Hepatocyte (in vitro differentiated cells): ENCODE measurements around the gene WT1. TPM values are rescaled to one million over a fixed set of nuclear protein-coding genes. Genes with fewer than 3 reads are reported as not detected.

Experiments used
- DNase-seq: peaks from one replicate; pipeline ENCODE4 v3.0.0-alpha.2; 2016; ENCODE audit warnings: low spot score
- H2AFZ ChIP-seq: fragments of 200-600 bp; sonication (generic); 2 replicates; pipeline ENCODE4 v1.6.0; 2016; ENCODE audit warnings: antibody characterized with exemption, mild to moderate bottlenecking
- H3K27ac ChIP-seq: fragments of 200-600 bp; sonication (generic); 2 replicates; pipeline ENCODE4 v1.5.1; 2016; ENCODE audit warnings: mild to moderate bottlenecking
- H3K27me3 ChIP-seq: fragments of 200-600 bp; sonication (generic); 2 replicates; pipeline ENCODE4 v1.6.1; 2016
- H3K36me3 ChIP-seq: fragments of 200-600 bp; sonication (generic); replicated peaks from 2 replicates; pipeline ENCODE4 v1.5.1; 2016; ENCODE audit warnings: low read depth; ENCODE audit not compliant: insufficient read depth
- H3K4me1 ChIP-seq: fragments of 200-600 bp; sonication (generic); 2 replicates; pipeline ENCODE4 v1.5.1; 2016; ENCODE audit warnings: mild to moderate bottlenecking, moderate library complexity; ENCODE audit not compliant: insufficient read depth
- H3K4me2 ChIP-seq: fragments of 200-600 bp; sonication (generic); 2 replicates; pipeline ENCODE4 v1.6.0; 2016
- H3K4me3 ChIP-seq: fragments of 200-600 bp; sonication (generic); 2 replicates; pipeline ENCODE4 v1.5.1; 2016; ENCODE audit warnings: mild to moderate bottlenecking
- H3K79me2 ChIP-seq: fragments of 200-600 bp; sonication (generic); 2 replicates; pipeline ENCODE4 v1.6.0; 2017; ENCODE audit warnings: mild to moderate bottlenecking
- H3K9me2 ChIP-seq: fragments of 200-600 bp; sonication (generic); replicated peaks from 2 replicates; pipeline ENCODE4 v1.6.0; 2017; ENCODE audit warnings: mild to moderate bottlenecking; ENCODE audit not compliant: insufficient read depth
- H3K9me3 ChIP-seq: fragments of 200-600 bp; sonication (generic); 2 replicates; pipeline ENCODE4 v1.5.1; 2016; ENCODE audit warnings: low read depth, mild to moderate bottlenecking
- H4K20me1 ChIP-seq: fragments of 200-600 bp; sonication (generic); 2 replicates; pipeline ENCODE4 v1.6.0; 2016; ENCODE audit warnings: mild to moderate bottlenecking; ENCODE audit not compliant: insufficient read depth, poor library complexity, severe bottlenecking
- EZH2 ChIP-seq: fragments of 200-600 bp; sonication (generic); IDR thresholded peaks from 2 replicates; pipeline ENCODE4 v1.6.1; 2016; ENCODE audit warnings: antibody characterized with exemption, mild to moderate bottlenecking, borderline replicate concordance
- EZH2phosphoT487 ChIP-seq: fragments of 200-600 bp; sonication (generic); IDR thresholded peaks from one replicate; pipeline ENCODE4 v1.6.1; 2018; ENCODE audit warnings: antibody characterized with exemption, mild to moderate bottlenecking, low read depth, moderate library complexity; ENCODE audit not compliant: unreplicated experiment, severe bottlenecking
- WGBS: methylation state at CpG from one replicate; pipeline ENCODE4 v1.1.6; 2016; ENCODE audit warnings: low lambda C conversion rate; ENCODE audit errors: missing lambda C conversion rate; 5-methylcytosine and 5-hydroxymethylcytosine counted together
- polyA plus RNA-seq: library from polyadenylated mRNA; unstranded; fragments of >200 nt; fragmentation: Nextera tagmentation; extraction: Ambion mirVana; gene quantifications from 2 replicates; pipeline ENCODE4 v1.2.1, GENCODE V29; 2016
- total RNA-seq: library from RNA; depleted of rRNA; stranded (reverse); fragments of >200 nt; gene quantifications from 2 replicates; pipeline ENCODE4 v1.2.3, GENCODE V29; 2014
- TF ChIP-seq, protein P1 (sequence below): fragments of 200-600 bp; sonication (generic); IDR thresholded peaks from 2 replicates; pipeline ENCODE4 v1.5.1; 2016; ENCODE audit warnings: antibody characterized with exemption, mild to moderate bottlenecking; ENCODE audit not compliant: poor library complexity

WT1 gene
- total and polyA plus RNA-seq, 2 experiments from 2014 or later, result 0.37 to 0.47 TPM

DNA sequence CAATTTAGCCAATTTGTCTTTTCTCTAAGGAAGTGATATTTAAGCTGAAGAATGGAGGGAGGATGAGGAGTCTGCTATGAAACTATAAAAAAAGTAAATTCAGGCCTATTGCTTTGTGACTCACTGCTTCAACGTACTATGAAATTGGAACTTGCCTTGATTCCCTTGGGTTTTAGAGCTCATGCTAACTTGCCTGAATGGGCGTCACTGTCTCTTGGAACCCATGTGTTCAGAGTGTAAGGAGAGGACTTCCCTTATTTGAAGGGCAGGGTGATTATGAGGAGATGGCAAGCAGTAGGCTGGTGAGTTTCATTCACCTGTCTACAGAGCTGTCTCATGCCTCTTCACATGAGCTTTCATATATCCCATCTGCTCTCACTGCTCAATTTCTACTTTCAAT, 28.7 kb upstream of the WT1 start:
- Histone ChIP-seq H3K79me2 (no peaks in the 10 kb centered on the region), H3K4me2 (no peak overlapping the region), H3K27me3 (no peaks in the 10 kb centered on the region), H3K9me2 (no peaks in the 10 kb centered on the region), H3K27ac (no peak overlapping the region), H3K4me3 (no peak overlapping the region), H3K4me1 (no peaks in the 10 kb centered on the region), H3K9me3 (no peaks in the 10 kb centered on the region), H3K36me3 (no peaks in the 10 kb centered on the region), H2AFZ (no peak overlapping the region), H4K20me1 (no peaks in the 10 kb centered on the region)
- TF ChIP-seq EZH2phosphoT487, result no peak
- WGBS, result 94% methylated on average over 2 of the region's 2 CpGs
- no peak for DNase-seq

DNA sequence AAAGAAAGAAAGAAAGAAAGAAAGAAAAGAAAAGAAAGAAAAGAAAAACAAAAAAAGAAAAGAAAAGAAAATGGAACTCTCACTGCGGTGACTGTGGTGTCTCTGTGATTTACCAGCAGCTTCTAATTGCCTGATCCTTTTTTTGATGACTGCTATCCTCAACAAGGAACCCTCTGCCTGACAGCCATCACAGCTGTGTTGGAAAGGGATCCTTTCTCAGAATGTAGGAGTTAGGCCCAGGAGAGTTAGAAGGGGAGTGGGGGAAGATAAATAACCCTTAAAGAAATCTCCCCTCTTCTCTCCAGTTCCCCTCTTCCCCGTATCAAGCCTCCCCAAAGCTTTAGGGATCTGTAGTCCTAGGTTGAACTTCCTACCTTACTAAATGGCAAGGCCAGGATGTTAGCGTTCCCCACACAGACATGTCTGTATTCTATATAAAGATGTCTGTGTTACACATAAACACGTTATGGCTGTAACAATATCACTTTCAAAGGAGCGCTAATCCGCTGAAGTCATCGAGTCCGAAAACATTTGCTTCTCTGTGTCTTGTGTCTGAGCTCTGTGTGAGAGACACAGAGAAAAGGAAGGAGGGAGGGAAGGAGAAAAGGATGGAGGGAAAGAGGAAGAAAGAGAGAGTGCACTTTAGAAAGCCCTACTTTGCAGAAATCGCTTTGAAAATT, 26.8 kb upstream of the WT1 start:
- Histone ChIP-seq H3K4me1 (no peaks in the 10 kb centered on the region), H3K4me2 (no peak overlapping the region), H3K9me2 (no peaks in the 10 kb centered on the region), H3K9me3 (no peaks in the 10 kb centered on the region), H2AFZ (no peak overlapping the region), H3K27ac (no peak overlapping the region), H3K27me3 (no peaks in the 10 kb centered on the region), H3K36me3 (no peaks in the 10 kb centered on the region), H3K79me2 (no peaks in the 10 kb centered on the region), H3K4me3 (no peak overlapping the region), H4K20me1 (no peaks in the 10 kb centered on the region)
- TF ChIP-seq, protein P1, sequence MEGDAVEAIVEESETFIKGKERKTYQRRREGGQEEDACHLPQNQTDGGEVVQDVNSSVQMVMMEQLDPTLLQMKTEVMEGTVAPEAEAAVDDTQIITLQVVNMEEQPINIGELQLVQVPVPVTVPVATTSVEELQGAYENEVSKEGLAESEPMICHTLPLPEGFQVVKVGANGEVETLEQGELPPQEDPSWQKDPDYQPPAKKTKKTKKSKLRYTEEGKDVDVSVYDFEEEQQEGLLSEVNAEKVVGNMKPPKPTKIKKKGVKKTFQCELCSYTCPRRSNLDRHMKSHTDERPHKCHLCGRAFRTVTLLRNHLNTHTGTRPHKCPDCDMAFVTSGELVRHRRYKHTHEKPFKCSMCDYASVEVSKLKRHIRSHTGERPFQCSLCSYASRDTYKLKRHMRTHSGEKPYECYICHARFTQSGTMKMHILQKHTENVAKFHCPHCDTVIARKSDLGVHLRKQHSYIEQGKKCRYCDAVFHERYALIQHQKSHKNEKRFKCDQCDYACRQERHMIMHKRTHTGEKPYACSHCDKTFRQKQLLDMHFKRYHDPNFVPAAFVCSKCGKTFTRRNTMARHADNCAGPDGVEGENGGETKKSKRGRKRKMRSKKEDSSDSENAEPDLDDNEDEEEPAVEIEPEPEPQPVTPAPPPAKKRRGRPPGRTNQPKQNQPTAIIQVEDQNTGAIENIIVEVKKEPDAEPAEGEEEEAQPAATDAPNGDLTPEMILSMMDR, result no peak
- no peak for TF ChIP-seq EZH2phosphoT487
- no peak for TF ChIP-seq EZH2
- 65% methylated on average over 9 of the region's 9 CpGs for WGBS
- no peak for DNase-seq

DNA sequence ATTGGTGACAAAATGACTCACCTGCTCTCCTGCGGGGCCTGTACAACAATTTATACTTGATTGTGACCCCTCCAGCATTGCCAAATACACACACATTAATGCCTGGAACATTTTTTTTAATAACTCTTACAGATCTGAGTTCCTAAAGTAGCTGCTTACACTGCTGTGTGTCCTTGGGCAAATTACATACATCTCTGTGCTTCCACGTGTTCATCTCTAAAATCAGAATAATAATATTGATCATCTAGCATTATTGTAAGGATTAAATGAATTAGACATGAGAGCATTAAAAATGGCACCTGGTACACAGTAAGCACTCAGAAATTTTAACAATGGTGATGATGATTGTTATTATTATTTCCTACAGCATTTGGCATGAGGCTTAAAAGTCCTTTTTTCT, 21.5 kb upstream of the WT1 start:
- DNase-seq, result no peak
- Histone ChIP-seq H4K20me1 (no peaks in the 10 kb centered on the region), H3K4me1 (no peaks in the 10 kb centered on the region), H3K36me3 (no peaks in the 10 kb centered on the region), H3K27me3 (no peaks in the 10 kb centered on the region), H3K4me3 (no peak overlapping the region), H3K27ac (no peak overlapping the region), H3K9me3 (no peaks in the 10 kb centered on the region), H3K4me2 (no peak overlapping the region), H2AFZ (no peak overlapping the region), H3K79me2 (no peaks in the 10 kb centered on the region), H3K9me2 (no peaks in the 10 kb centered on the region)
- no peak for TF ChIP-seq EZH2
- TF ChIP-seq, protein P1, result no peak
- TF ChIP-seq EZH2phosphoT487, result no peak
- WGBS, result 98% methylated on average over 2 of the region's 2 CpGs

DNA sequence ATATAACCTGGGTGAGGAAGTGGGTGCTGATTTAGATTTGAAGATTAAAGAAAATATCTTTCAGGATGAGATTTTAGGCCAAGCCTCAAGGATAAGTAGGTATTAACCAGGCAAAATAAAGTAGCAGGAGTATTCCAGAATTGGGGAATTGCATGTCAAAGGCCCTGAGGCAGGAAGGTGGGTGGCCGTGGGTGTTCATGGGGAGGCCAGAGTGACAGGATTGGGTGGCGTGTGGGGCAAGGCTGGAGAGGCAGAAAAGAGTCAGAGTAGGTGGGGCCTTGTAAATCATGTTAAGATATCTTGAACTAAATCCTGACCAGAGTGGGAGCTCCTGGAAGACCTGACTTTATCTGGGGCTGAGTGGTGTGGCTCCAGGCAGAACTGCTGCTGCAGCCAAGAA, 19.7 kb upstream of the WT1 start:
- no peak for DNase-seq
- H3K27ac ChIP-seq, result no peak overlapping the region
- no peak overlapping the region for H2AFZ ChIP-seq
- H3K9me2 ChIP-seq, result no peaks in the 10 kb centered on the region
- no peaks in the 10 kb centered on the region for H3K9me3 ChIP-seq
- 64% methylated on average over 2 of the region's 2 CpGs for WGBS
- TF ChIP-seq EZH2, result no peak
- TF ChIP-seq, protein P1, result no peak
- TF ChIP-seq EZH2phosphoT487, result no peak
- H3K79me2 ChIP-seq, result no peaks in the 10 kb centered on the region
- no peaks in the 10 kb centered on the region for H4K20me1 ChIP-seq
- no peaks in the 10 kb centered on the region for H3K36me3 ChIP-seq
- no peaks in the 10 kb centered on the region for H3K4me1 ChIP-seq
- no peak overlapping the region for H3K4me3 ChIP-seq
- no peak overlapping the region for H3K4me2 ChIP-seq
- peaks cover 9% of the 10 kb centered on the region for H3K27me3 ChIP-seq
